B cell (primary cell): Measurements from ENCODE around the gene CRYBA1.

Source experiments
- CTCF ChIP-seq: fragments of 200-600 bp; IDR thresholded peaks from one replicate; pipeline ENCODE4 v1.8.0; 2022; ENCODE audit warnings: antibody characterized with exemption, mild to moderate bottlenecking
- EZH2 ChIP-seq: IDR thresholded peaks from 2 replicates; pipeline ENCODE4 v1.6.1; 2012; ENCODE audit warnings: borderline replicate concordance, low read depth, mild to moderate bottlenecking, moderate library complexity, low read length; ENCODE audit not compliant: insufficient read depth, poor library complexity, severe bottlenecking

- TF ChIP-seq CTCF (no peak), EZH2 (no peak)
Measured at GRCh38 chr17:29197516-29198272, 49.0 kb upstream of the CRYBA1 start.
